Neural cell (in vitro differentiated cells): Measurements from ENCODE around the gene SH3BP4. TPM values are rescaled to one million over a fixed set of nuclear protein-coding genes. Genes with fewer than 3 reads are reported as not detected.

Source experiments
- H2AFZ ChIP-seq: fragments of 200-600, 300-800 bp; sonication (generic), shearing (Covaris generic); 2 replicates; pipeline ENCODE4 v1.6.0; 2014; ENCODE audit warnings: low read depth, mild to moderate bottlenecking, antibody characterized with exemption, low read length, moderate library complexity
- H3F3A ChIP-seq: fragments of 200-600 bp; shearing (Covaris generic); 2 replicates; pipeline ENCODE4 v1.6.1; 2016; ENCODE audit warnings: mild to moderate bottlenecking, moderate library complexity, mixed read lengths, antibody characterized with exemption, low read length; ENCODE audit not compliant: insufficient read depth, poor library complexity, severe bottlenecking
- H3K27ac ChIP-seq: fragments of 200-600, 300-800 bp; sonication (generic), shearing (Covaris generic); 2 replicates; pipeline ENCODE4 v1.5.1; 2014; ENCODE audit warnings: mild to moderate bottlenecking, low read length, moderate library complexity
- H3K27me3 ChIP-seq: fragments of 300-800, 200-600 bp; sonication (generic), shearing (Covaris generic); 2 replicates; pipeline ENCODE4 v1.6.0; 2014; ENCODE audit warnings: mild to moderate bottlenecking, low read depth, low read length, moderate library complexity; ENCODE audit not compliant: insufficient read depth
- H3K36me3 ChIP-seq: fragments of 300-800, 200-600 bp; sonication (generic), shearing (Covaris generic); 2 replicates; pipeline ENCODE4 v1.5.1; 2014; ENCODE audit warnings: mild to moderate bottlenecking, antibody characterized with exemption, low read length, moderate library complexity; ENCODE audit not compliant: insufficient read depth
- H3K4me2 ChIP-seq: fragments of 300-800, 200-600 bp; sonication (generic), shearing (Covaris generic); 2 replicates; pipeline ENCODE4 v1.6.0; 2014; ENCODE audit warnings: mild to moderate bottlenecking, low read length
- H3K4me3 ChIP-seq: fragments of 300-800, 200-600 bp; sonication (generic), shearing (Covaris generic); 2 replicates; pipeline ENCODE4 v1.5.1; 2014; ENCODE audit warnings: mild to moderate bottlenecking, low read length, moderate library complexity
- H3K79me2 ChIP-seq: fragments of 200-600 bp; shearing (Covaris generic); replicated peaks from 2 replicates; pipeline ENCODE4 v1.6.0; 2014; ENCODE audit warnings: mild to moderate bottlenecking, low read length, moderate library complexity; ENCODE audit not compliant: insufficient read depth
- H3K9ac ChIP-seq: fragments of 300-800, 200-600 bp; sonication (generic), shearing (Covaris generic); 2 replicates; pipeline ENCODE4 v1.6.1; 2016; ENCODE audit warnings: mild to moderate bottlenecking, low read length, mixed read lengths
- H3K9me2 ChIP-seq: fragments of 200-600 bp; shearing (Covaris generic); 2 replicates; pipeline ENCODE4 v1.6.1; 2016; ENCODE audit warnings: mild to moderate bottlenecking, low read length, mixed read lengths; ENCODE audit not compliant: insufficient read depth
- H3K9me3 ChIP-seq: fragments of 200-600, 300-800 bp; sonication (generic), shearing (Covaris generic); 2 replicates; pipeline ENCODE4 v1.6.1; 2016; ENCODE audit warnings: mild to moderate bottlenecking, mixed run types, low read length, moderate library complexity, mixed read lengths
- H4K20me1 ChIP-seq: fragments of 200-600 bp; shearing (Covaris generic); 2 replicates; pipeline ENCODE4 v1.6.1; 2016; ENCODE audit warnings: mild to moderate bottlenecking, mixed run types; ENCODE audit not compliant: insufficient read depth
- CTCF ChIP-seq: fragments of 450-650 bp; IDR thresholded peaks from 2 replicates; pipeline ENCODE4 v1.5.1; 2014; ENCODE audit warnings: antibody characterized with exemption, mild to moderate bottlenecking, moderate library complexity; ENCODE audit not compliant: poor library complexity, severe bottlenecking
- EP300 ChIP-seq: fragments of 450-650 bp; conservative IDR thresholded peaks from 2 replicates; pipeline ENCODE4 v1.6.1; 2014; ENCODE audit warnings: antibody characterized with exemption, mild to moderate bottlenecking, moderate library complexity; ENCODE audit not compliant: poor library complexity, severe bottlenecking
- MXI1 ChIP-seq: fragments of 450-650 bp; conservative IDR thresholded peaks from 2 replicates; pipeline ENCODE4 v1.6.1; 2014; ENCODE audit warnings: antibody characterized with exemption, mild to moderate bottlenecking; ENCODE audit not compliant: poor library complexity, severe bottlenecking
- POLR2AphosphoS5 ChIP-seq: IDR thresholded peaks from 2 replicates; pipeline ENCODE4 v1.6.1; 2012
- RAD21 ChIP-seq: fragments of 450-650 bp; conservative IDR thresholded peaks from 2 replicates; pipeline ENCODE4 v1.6.1; 2014; ENCODE audit warnings: antibody characterized with exemption, mild to moderate bottlenecking, moderate library complexity
- REST ChIP-seq: IDR thresholded peaks from 2 replicates; pipeline ENCODE4 v1.6.1; 2012; ENCODE audit warnings: borderline replicate concordance
- SMC3 ChIP-seq: fragments of 450-650 bp; conservative IDR thresholded peaks from 2 replicates; pipeline ENCODE4 v1.6.1; 2014; ENCODE audit warnings: antibody characterized with exemption, mild to moderate bottlenecking, moderate library complexity; ENCODE audit not compliant: poor library complexity
- TAF1 ChIP-seq: IDR thresholded peaks from 2 replicates; pipeline ENCODE4 v1.6.1; 2012; ENCODE audit warnings: low read depth
- polyA plus RNA-seq: library from polyadenylated mRNA; depleted of rRNA; stranded (reverse); fragments of >200 nt; gene quantifications from 2 replicates; pipeline ENCODE4 v1.2.3, GENCODE V29; 2014

Gene SH3BP4
- polyA plus RNA-seq, 1 donor from 2014 or later = 3.3 TPM

- H3K36me3 ChIP-seq = no peaks in the 10 kb centered on the region
These were observed 32.1 kb upstream of the SH3BP4 start for GRCh38 chr2:234919711-234920110.

GRCh38 chr2:234920836-234921235 is 31.0 kb upstream of the SH3BP4 start:
- no peaks in the 10 kb centered on the region for H3F3A ChIP-seq
- no peak overlapping the region for H3K4me3 ChIP-seq
- no peak overlapping the region for H2AFZ ChIP-seq
- no peak overlapping the region for H3K9ac ChIP-seq
- H3K79me2 ChIP-seq = no peaks in the 10 kb centered on the region
- H3K4me2 ChIP-seq = no peak overlapping the region
- no peaks in the 10 kb centered on the region for H3K27me3 ChIP-seq
- H3K36me3 ChIP-seq = no peaks in the 10 kb centered on the region
- no peak overlapping the region for H3K27ac ChIP-seq
- no peaks in the 10 kb centered on the region for H3K9me2 ChIP-seq
- H4K20me1 ChIP-seq = no peaks in the 10 kb centered on the region
- H3K9me3 ChIP-seq = peaks cover 4% of the 10 kb centered on the region
- TF ChIP-seq TAF1 (no peak), MXI1 (no peak), SMC3 (no peak), EP300 (no peak), RAD21 (no peak), REST (no peak), CTCF (no peak), POLR2AphosphoS5 (no peak)

More at GRCh38 chr2:234919711-234920110, 32.1 kb upstream of the SH3BP4 start:
- Histone ChIP-seq H3K27me3 (no peaks in the 10 kb centered on the region), H3F3A (no peaks in the 10 kb centered on the region), H3K27ac (no peak overlapping the region), H2AFZ (no peak overlapping the region), H3K9me3 (no peaks in the 10 kb centered on the region), H3K4me2 (no peak overlapping the region), H4K20me1 (no peaks in the 10 kb centered on the region), H3K79me2 (no peaks in the 10 kb centered on the region), H3K9me2 (no peaks in the 10 kb centered on the region), H3K4me3 (no peak overlapping the region), H3K9ac (no peak overlapping the region)
- no peak for TF ChIP-seq SMC3
- TF ChIP-seq REST = no peak
- TF ChIP-seq EP300 = no peak
- no peak for TF ChIP-seq MXI1
- TF ChIP-seq RAD21 = no peak
- no peak for TF ChIP-seq TAF1
- no peak for TF ChIP-seq CTCF
- TF ChIP-seq POLR2AphosphoS5 = no peak
